GM12878 (cell line): ENCODE data around the gene EP300. TPM values are rescaled to one million over a fixed set of nuclear protein-coding genes. Genes with fewer than 3 reads are reported as not detected.

Experiments used
- ATAC-seq: fragments of 200-7000 bp; cut with Tn5 transposase; 3 replicates; pipeline ENCODE4 v1.9.1; 2020; ENCODE audit warnings: mild to moderate bottlenecking, moderate library complexity
- BruUV-seq: library from RNA; stranded (reverse); fragments of 400-500 nt; replicated peaks from 2 replicates; lab custom pipeline; 2021; lab: Mats Ljungman, UMichigan
- CTCF ChIA-PET: fragments of 300-600 bp; sonication (Branson Sonifier 250); formaldehyde crosslinking; extraction: SDS; loops from one replicate; lab custom pipeline; 2021; ENCODE audit warnings: inconsistent platforms; lab: Yijun Ruan, JAX
- POLR2A ChIA-PET: fragments of 350-600 bp; formaldehyde crosslinking; extraction: SDS; loops from one replicate; lab custom pipeline; 2021; ENCODE audit warnings: inconsistent platforms; lab: Charles Lee
- RAD21 ChIA-PET: fragments of 300-600 bp; sonication (Branson Sonifier 250); formaldehyde crosslinking; loops from one replicate; lab custom pipeline; 2023; ENCODE audit warnings: antibody characterized with exemption; ENCODE audit not compliant: unreplicated experiment; lab: Charles Lee
- SMC1A ChIA-PET: fragments of 300-600 bp; sonication (Branson Sonifier 250); formaldehyde crosslinking; loops from one replicate; lab custom pipeline; 2023; ENCODE audit not compliant: unreplicated experiment, uncharacterized antibody; lab: Charles Lee
- DNase-seq: peaks from one replicate; pipeline ENCODE4 v3.0.0-alpha.2; 2011; ENCODE audit warnings: low read depth, low spot score
- FAIRE-seq: peaks from 3 replicates; lab custom pipeline; 2011; peaks lifted over from hg19 to GRCh38; lab: Jason Lieb, UNC
- H2AFZ ChIP-seq: 2 replicates; pipeline ENCODE4 v1.6.0; 2011; ENCODE audit warnings: low read depth, low read length, control low read depth; ENCODE audit not compliant: control insufficient read depth
- H3K27ac ChIP-seq: 2 replicates; pipeline ENCODE4 v1.5.1; 2011; ENCODE audit warnings: control low read depth; ENCODE audit not compliant: control insufficient read depth, insufficient read depth
- H3K27me3 ChIP-seq, 2 experiments: replicated peaks in 1 of 2; 2 replicates each; pipeline versions ENCODE4 v1.6.0 to v1.6.1; 2011; ENCODE audit warnings: low read length in 1 of 2; ENCODE audit not compliant: control insufficient read depth in 2 of 2, insufficient read depth in 2 of 2
- H3K36me3 ChIP-seq, 2 experiments: 2 replicates each; pipeline ENCODE4 v1.5.1; 2011; ENCODE audit warnings: low read length in 1 of 2; ENCODE audit not compliant: control insufficient read depth in 2 of 2, insufficient read depth in 2 of 2
- H3K4me1 ChIP-seq: 2 replicates; pipeline ENCODE4 v1.6.1; 2011; ENCODE audit warnings: mild to moderate bottlenecking, low read length, moderate library complexity, mixed read lengths; ENCODE audit not compliant: control insufficient read depth, insufficient read depth
- H3K4me2 ChIP-seq: 2 replicates; pipeline ENCODE4 v1.6.0; 2011; ENCODE audit warnings: control low read depth; ENCODE audit not compliant: control insufficient read depth, insufficient read depth
- H3K4me3 ChIP-seq: fragments of 200-600 bp; sonication (generic); 2 replicates; pipeline ENCODE4 v1.5.1; 2016
- H3K79me2 ChIP-seq: 2 replicates; pipeline ENCODE4 v1.6.0; 2011; ENCODE audit warnings: low read length; ENCODE audit not compliant: control insufficient read depth, insufficient read depth
- H3K9ac ChIP-seq: 2 replicates; pipeline ENCODE4 v1.8.0; 2011; ENCODE audit warnings: low read length, control low read depth, mixed read lengths; ENCODE audit not compliant: control insufficient read depth, insufficient read depth
- H3K9me3 ChIP-seq: replicated peaks from 3 replicates; pipeline ENCODE4 v1.5.1; 2011; ENCODE audit warnings: mild to moderate bottlenecking, low read length; ENCODE audit not compliant: control insufficient read depth, insufficient read depth
- H4K20me1 ChIP-seq: 2 replicates; pipeline ENCODE4 v1.6.0; 2011; ENCODE audit not compliant: control insufficient read depth, insufficient read depth
- ATF7 ChIP-seq: fragments of 450-650 bp; IDR thresholded peaks from 2 replicates; pipeline ENCODE4 v1.6.1; 2016; ENCODE audit warnings: low read depth, mild to moderate bottlenecking
- EP300 ChIP-seq, 2 experiments: fragments of 150-350 bp in 1 of 2; IDR thresholded peaks; 2 replicates each; pipeline ENCODE4 v1.6.1; 2011 to 2012; ENCODE audit warnings: low read depth in 2 of 2, low read length in 2 of 2, borderline replicate concordance in 1 of 2, improper control_type of control experiment in 1 of 2, inconsistent platforms in 1 of 2; ENCODE audit not compliant: control insufficient read depth in 1 of 2
- IRF4 ChIP-seq: IDR thresholded peaks from 2 replicates; pipeline ENCODE4 v1.6.1; 2011; ENCODE audit warnings: low read depth, low read length
- KDM1A ChIP-seq: fragments of 200-600 bp; sonication (generic); IDR thresholded peaks from 2 replicates; pipeline ENCODE4 v1.6.1; 2016; ENCODE audit warnings: borderline replicate concordance
- MTA3 ChIP-seq: IDR thresholded peaks from 2 replicates; pipeline ENCODE4 v1.6.1; 2012; ENCODE audit warnings: low read length, inconsistent platforms, borderline replicate concordance
- PAX5 ChIP-seq: IDR thresholded peaks from 2 replicates; pipeline ENCODE4 v1.6.1; 2011; ENCODE audit warnings: low read depth, low read length, borderline replicate concordance
- POLR2AphosphoS5 ChIP-seq: IDR thresholded peaks from 2 replicates; pipeline ENCODE4 v1.6.1; 2011; ENCODE audit warnings: mild to moderate bottlenecking, low read length, inconsistent platforms
- POU2F2 ChIP-seq: IDR thresholded peaks from 3 replicates; pipeline ENCODE4 v1.6.1; 2011; ENCODE audit warnings: low read depth, mild to moderate bottlenecking, low read length, borderline replicate concordance
- RB1 ChIP-seq: fragments of 450-650 bp; formaldehyde crosslinking; IDR thresholded peaks from 2 replicates; pipeline ENCODE4 v1.6.1; 2017; ENCODE audit warnings: mild to moderate bottlenecking, borderline replicate concordance
- TBL1XR1 ChIP-seq: IDR thresholded peaks from 2 replicates; pipeline ENCODE4 v1.6.1; 2012; ENCODE audit warnings: low read depth, low read length, improper control_type of control experiment
- WGBS: methylation state at CpG from one replicate; pipeline ENCODE4 v1.1.6; 2016; ENCODE audit warnings: low lambda C conversion rate; ENCODE audit not compliant: insufficient replicate concordance, insufficient coverage; ENCODE audit errors: missing lambda C conversion rate; 5-methylcytosine and 5-hydroxymethylcytosine counted together
- in situ Hi-C: fragments of 300-500 bp; cut with MboI; formaldehyde crosslinking; loops from 9 replicates; pipeline ENCODE4 v1.14.3; 2018; ENCODE audit warnings: mixed read lengths
- intact Hi-C: fragments of 100-400 bp; cut with micrococcal nuclease; formaldehyde crosslinking; loops from one replicate; pipeline ENCODE4 v1.14.2; 2022; ENCODE audit not compliant: unreplicated experiment
- polyA plus RNA-seq, 11 experiments: library from polyadenylated mRNA; depleted of rRNA in 4 of 11; unstranded in 6 of 11; stranded (reverse) in 5 of 11; fragments of >200 nt; fragmentation: Nextera tagmentation in 4 of 11; fragmentation: Illumina TruSeq in 1 of 11; extraction: Ambion mirVana in 4 of 11; extraction: Trizol in 1 of 11; gene quantifications; 1 replicate in 1 of 11; 2 replicates in 10 of 11; pipeline versions ENCODE4 v1.2.1 to v1.2.3, GENCODE V29; 2011 to 2016; ENCODE audit warnings: inconsistent platforms in 2 of 11, missing spikeins in 2 of 11, low read depth in 1 of 11
- total RNA-seq, 4 experiments: library from RNA; depleted of rRNA in 3 of 4; stranded (reverse); fragments of >200 nt in 3 of 4; fragmentation: Illumina TruSeq in 1 of 4; extraction: Trizol in 1 of 4; gene quantifications; 2 replicates each; pipeline versions ENCODE4 v1.2.1 to v1.2.3, GENCODE V29; 2013 to 2021
- TF ChIP-seq, protein P1 (sequence below): IDR thresholded peaks from 2 replicates; pipeline ENCODE4 v1.6.1; 2012; ENCODE audit warnings: low read length, inconsistent platforms
- TF ChIP-seq, protein P2 (sequence below): IDR thresholded peaks from 2 replicates; pipeline ENCODE4 v1.6.1; 2012; ENCODE audit warnings: low read depth, low read length, improper control_type of control experiment
- TF ChIP-seq, protein P3 (sequence below): IDR thresholded peaks from 2 replicates; pipeline ENCODE4 v1.6.1; 2012; ENCODE audit warnings: low read depth, low read length, improper control_type of control experiment
- TF ChIP-seq, protein P4 (sequence below): fragments of 450-650 bp; IDR thresholded peaks from 2 replicates; pipeline ENCODE4 v1.6.1; 2017; ENCODE audit warnings: mild to moderate bottlenecking

EP300 gene
- total and polyA plus RNA-seq, 10 of the 15 experiments (the other 5 are each of a cell fraction or from before 2014, with no cell fraction given), result 5.5 to 48.5 (median 23.6) TPM

DNA sequence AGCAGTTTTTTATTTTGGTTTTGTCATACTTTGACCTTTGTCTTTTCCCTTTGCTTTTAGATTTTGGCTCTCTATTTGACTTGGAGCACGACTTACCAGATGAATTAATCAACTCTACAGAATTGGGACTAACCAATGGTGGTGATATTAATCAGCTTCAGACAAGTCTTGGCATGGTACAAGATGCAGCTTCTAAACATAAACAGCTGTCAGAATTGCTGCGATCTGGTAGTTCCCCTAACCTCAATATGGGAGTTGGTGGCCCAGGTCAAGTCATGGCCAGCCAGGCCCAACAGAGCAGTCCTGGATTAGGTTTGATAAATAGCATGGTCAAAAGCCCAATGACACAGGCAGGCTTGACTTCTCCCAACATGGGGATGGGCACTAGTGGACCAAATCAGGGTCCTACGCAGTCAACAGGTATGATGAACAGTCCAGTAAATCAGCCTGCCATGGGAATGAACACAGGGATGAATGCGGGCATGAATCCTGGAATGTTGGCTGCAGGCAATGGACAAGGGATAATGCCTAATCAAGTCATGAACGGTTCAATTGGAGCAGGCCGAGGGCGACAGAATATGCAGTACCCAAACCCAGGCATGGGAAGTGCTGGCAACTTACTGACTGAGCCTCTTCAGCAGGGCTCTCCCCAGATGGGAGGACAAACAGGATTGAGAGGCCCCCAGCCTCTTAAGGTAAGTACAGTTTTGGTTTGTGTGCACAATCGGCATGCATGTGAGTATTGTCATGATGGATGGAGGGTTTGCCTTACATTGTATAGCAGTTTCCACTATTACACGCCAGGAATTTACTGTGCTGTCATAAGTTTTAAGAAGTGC is 25.0 kb downstream of the EP300 start (continued):
- TF ChIP-seq, protein P1, sequence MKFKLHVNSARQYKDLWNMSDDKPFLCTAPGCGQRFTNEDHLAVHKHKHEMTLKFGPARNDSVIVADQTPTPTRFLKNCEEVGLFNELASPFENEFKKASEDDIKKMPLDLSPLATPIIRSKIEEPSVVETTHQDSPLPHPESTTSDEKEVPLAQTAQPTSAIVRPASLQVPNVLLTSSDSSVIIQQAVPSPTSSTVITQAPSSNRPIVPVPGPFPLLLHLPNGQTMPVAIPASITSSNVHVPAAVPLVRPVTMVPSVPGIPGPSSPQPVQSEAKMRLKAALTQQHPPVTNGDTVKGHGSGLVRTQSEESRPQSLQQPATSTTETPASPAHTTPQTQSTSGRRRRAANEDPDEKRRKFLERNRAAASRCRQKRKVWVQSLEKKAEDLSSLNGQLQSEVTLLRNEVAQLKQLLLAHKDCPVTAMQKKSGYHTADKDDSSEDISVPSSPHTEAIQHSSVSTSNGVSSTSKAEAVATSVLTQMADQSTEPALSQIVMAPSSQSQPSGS, result no peak
- TF ChIP-seq, all 136 proteins: peak for 15

DNA sequence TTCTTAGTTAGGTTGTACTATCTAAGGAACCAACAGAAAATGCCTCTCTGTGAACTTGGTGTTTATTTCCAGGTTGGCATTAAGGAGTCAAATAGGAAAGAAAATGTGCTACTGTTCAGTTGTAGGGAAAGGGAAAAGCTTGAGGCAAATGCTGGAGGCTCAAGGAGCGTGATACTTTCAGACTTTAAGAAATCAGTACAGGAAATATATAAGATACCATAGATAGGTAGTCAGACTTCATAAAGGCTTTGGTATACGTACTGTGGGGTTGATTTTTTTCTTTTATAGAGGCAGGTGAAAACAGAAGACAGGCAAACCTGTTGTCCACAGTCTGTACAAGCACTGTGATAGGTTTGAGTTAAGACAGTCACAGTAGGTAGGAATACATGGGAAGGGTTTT is 30.8 kb downstream of the EP300 start:
- ChIA-PET POLR2A (no interaction called here), RAD21 (interaction anchor here (0.6 kb wide), 1 partner anchor 201 kb away, joined by 3 read pairs; no protein-coding TSS in a partner anchor), CTCF (interaction anchor here (1.2 to 1.7 kb wide), 2 partner anchors 115 to 201 kb away, joined by 3 to 6 read pairs; no protein-coding TSS in a partner anchor), SMC1A (interaction anchor here (0.7 to 1.7 kb wide), 3 partner anchors 9 to 200 kb away, joined by 3 read pairs; no protein-coding TSS in a partner anchor)
- no peaks in the 10 kb centered on the region for H3K9me3 ChIP-seq
- H3K27ac ChIP-seq, result no peak overlapping the region
- FAIRE-seq (no peak), DNase-seq (no peak)
- in situ Hi-C loops (no loop called here), intact Hi-C loops (no loop called here)
- H4K20me1 ChIP-seq, result no peaks in the 10 kb centered on the region
- no peak overlapping the region for H2AFZ ChIP-seq
- H3K36me3 ChIP-seq, result peaks cover 11 to 27% of the 10 kb centered on the region in 2 experiments
- peaks cover 9% of the 10 kb centered on the region for H3K79me2 ChIP-seq
- no peaks in the 10 kb centered on the region for H3K27me3 ChIP-seq
- no peak for TF ChIP-seq MTA3
- no peak for TF ChIP-seq IRF4
- no peak for TF ChIP-seq EP300 (IDR thresholded peaks at IDR 0.05; ENCODE audit: borderline replicate concordance in 1 of 2, control insufficient read depth in 1 of 2, low read depth in 2 of 2, low read length in 2 of 2)
- no peak for TF ChIP-seq PAX5
- TF ChIP-seq, protein P2, sequence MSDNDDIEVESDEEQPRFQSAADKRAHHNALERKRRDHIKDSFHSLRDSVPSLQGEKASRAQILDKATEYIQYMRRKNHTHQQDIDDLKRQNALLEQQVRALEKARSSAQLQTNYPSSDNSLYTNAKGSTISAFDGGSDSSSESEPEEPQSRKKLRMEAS, result no peak
- TF ChIP-seq, protein P3, sequence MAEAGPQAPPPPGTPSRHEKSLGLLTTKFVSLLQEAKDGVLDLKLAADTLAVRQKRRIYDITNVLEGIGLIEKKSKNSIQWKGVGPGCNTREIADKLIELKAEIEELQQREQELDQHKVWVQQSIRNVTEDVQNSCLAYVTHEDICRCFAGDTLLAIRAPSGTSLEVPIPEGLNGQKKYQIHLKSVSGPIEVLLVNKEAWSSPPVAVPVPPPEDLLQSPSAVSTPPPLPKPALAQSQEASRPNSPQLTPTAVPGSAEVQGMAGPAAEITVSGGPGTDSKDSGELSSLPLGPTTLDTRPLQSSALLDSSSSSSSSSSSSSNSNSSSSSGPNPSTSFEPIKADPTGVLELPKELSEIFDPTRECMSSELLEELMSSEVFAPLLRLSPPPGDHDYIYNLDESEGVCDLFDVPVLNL, result no peak
- no peak for TF ChIP-seq POU2F2
- TF ChIP-seq ATF7, result no peak
- TF ChIP-seq TBL1XR1, result no peak
- no peak for TF ChIP-seq POLR2AphosphoS5
- TF ChIP-seq RB1, result no peak
- TF ChIP-seq, protein P4, sequence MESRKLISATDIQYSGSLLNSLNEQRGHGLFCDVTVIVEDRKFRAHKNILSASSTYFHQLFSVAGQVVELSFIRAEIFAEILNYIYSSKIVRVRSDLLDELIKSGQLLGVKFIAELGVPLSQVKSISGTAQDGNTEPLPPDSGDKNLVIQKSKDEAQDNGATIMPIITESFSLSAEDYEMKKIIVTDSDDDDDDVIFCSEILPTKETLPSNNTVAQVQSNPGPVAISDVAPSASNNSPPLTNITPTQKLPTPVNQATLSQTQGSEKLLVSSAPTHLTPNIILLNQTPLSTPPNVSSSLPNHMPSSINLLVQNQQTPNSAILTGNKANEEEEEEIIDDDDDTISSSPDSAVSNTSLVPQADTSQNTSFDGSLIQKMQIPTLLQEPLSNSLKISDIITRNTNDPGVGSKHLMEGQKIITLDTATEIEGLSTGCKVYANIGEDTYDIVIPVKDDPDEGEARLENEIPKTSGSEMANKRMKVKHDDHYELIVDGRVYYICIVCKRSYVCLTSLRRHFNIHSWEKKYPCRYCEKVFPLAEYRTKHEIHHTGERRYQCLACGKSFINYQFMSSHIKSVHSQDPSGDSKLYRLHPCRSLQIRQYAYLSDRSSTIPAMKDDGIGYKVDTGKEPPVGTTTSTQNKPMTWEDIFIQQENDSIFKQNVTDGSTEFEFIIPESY, result no peak
- no peak for TF ChIP-seq KDM1A
- TF ChIP-seq, all 136 proteins: peak for 0
- WGBS, result 80% methylated on average over 2 of the region's 2 CpGs
- Histone ChIP-seq H3K4me1 (no peaks in the 10 kb centered on the region), H3K9ac (no peak overlapping the region), H3K4me3 (no peak overlapping the region), H3K4me2 (no peak overlapping the region)
- BruUV-seq, result no TSS peak
- ATAC-seq, result no peak
